ENCODE results near the gene RTN4R.

The RTN4R gene

DNA sequence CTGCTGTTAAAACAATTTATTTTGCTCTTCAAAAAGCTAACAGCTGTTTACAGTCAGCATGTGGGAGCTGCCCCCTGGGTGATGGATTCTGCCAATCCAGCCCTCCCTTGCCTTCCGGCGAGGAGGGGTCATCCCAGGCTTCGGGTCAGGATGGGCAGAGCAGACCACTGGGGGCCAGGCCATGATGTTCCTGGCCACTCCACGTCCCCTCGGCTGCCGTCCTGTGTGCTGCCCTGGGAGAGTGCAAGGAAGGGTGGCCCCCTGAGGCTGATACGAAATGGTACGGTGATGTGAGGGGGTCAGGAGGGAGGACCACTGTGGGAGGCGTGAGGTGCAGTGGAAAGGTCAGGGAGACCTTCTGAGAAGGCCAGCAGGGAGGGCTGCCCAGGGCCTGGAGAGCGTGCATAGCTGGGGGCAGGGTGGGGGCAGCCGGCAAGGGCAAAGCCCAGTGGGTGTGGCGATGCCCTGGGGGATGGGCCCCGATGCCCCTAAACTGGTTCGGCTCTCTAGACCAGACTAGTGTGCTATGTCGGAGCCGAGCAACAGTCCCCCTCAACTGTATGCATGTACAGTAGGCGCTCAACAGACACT lies 41.3 kb downstream of the RTN4R start:
- no peak for DNase-seq

DNA sequence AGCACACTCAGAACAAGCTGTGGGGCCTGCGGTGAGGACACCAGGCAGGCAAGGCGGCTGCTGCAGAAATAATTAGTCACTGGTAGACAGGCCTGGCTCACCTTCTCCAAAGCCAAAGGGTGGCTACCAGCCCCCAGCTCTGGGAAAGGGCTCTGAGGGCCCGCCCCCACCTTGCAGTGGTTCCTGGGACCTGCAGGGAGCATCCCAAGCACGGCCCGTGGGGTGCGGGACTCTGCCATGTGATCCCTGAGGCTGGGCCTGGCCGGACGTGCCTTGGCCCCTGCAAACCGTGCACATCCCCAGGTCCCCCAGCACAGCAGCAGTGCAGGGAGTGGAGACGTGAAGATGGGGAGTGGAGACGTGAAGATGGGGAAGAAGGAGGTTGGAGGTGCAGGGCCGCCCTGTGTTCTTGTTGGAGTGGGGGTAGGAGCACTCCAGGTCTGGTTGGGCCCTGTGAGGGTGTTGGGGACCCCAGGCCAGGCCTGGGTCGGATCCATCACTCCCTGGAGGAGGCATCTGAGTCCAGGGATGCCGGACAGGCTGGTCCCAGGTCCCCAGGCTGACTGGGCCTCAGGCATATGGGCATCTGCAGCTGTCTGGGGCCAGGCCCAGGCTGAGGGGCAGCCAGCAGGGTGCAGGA lies 41.9 kb downstream of the RTN4R start:
- no peak for DNase-seq

DNA sequence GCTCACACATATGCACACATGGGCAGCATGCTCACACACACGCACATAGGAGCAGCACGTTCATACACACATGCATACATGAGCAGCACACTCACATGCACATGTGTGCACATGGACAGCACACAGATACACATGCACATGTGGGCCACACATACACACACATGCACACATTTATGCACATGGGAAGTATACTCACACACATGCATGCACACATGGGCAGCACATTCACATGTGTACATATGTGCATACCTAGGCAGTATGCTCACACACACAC lies 42.5 kb downstream of the RTN4R start:
- DNase-seq = no peak

DNA sequence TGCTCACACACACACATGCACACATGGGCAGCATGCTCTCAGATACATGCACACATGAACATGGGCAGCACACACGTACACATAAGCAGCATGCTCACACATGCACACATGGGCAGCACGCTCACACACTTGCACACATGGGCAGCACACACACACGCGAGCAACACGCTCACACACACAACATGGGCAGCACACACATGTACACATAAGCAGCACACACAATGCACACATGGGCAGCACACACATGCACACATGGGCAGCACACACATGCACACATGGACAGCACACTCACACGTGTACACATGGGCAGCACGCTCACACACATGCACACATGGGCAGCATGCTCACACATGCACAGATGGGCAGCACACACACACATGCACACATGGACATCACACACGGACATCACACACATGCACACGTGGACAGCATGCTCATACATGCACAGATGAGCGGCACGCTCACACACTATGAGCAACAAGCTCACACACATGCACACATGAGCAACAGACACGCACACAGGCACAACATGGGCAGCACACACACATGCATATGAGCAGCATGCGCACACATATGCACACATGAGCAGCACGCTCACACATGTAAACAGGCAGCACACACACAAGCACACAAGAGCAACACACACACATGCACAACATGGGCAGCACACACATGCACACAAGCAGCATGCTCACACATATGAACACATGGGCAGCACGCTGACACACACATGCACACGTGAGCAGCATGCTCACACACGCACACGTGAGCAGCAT lies 43.0 kb downstream of the RTN4R start:
- DNase-seq = no peak

DNA sequence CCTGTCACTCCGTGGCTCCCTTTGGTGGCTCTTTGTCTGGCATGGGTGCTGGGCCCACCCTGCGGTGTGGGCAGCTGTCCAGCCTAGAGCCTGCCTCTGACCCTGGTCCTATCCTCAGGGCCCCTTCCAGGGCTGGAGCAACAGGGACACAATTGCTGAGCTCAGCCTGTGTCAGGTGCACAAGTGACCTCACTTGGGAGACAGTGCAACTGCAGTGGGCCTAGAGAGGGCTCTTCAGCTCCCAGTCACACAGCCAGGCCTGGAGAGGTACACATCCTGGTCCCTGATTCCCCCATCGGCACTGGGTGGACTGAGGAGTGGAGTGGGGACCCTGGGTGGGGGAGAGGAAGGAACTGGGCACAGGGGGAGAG lies 43.9 kb downstream of the RTN4R start:
- no peak for DNase-seq

DNA sequence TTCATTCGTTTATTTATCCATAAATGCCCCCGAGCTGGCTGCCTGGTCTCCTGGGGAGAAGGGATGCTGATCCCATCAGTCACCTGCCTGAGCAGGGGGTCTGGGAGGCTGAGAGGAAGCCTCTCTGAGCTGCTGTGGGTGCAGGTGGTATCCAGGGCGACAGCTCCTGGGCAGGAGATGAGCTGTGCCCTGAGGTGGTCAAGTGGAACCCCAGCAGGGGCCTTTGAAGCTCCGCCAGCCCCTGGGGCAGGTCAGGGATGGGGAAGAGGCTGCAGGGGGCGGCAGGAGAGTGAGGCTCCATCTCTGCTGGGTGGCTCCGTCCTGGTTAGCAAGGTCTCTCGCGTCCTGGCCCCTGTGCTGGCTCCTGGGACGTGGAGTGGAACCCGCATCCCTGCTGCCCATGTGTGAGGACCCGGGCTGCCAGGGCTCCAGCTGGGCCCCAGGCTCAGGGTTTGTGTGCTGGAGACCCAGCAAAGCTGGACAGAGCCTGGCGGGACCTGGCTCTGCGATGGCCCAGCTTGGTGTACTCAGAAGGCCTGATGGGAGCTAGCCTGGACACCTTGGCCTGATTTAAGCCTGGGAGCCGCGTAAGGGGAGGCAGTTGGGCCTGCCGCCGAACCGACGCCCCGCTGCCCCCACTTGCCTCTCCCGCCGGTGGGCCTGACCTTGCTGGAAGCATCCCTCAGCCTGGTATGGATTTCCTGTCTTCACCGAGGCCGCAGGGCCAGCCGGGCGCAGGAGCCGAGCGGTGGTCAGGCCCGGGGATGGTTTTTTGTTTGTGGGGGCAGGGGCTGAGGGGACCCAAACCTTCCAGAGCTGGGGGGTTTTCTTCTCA lies 44.5 kb downstream of the RTN4R start:
- no peak for DNase-seq

DNA sequence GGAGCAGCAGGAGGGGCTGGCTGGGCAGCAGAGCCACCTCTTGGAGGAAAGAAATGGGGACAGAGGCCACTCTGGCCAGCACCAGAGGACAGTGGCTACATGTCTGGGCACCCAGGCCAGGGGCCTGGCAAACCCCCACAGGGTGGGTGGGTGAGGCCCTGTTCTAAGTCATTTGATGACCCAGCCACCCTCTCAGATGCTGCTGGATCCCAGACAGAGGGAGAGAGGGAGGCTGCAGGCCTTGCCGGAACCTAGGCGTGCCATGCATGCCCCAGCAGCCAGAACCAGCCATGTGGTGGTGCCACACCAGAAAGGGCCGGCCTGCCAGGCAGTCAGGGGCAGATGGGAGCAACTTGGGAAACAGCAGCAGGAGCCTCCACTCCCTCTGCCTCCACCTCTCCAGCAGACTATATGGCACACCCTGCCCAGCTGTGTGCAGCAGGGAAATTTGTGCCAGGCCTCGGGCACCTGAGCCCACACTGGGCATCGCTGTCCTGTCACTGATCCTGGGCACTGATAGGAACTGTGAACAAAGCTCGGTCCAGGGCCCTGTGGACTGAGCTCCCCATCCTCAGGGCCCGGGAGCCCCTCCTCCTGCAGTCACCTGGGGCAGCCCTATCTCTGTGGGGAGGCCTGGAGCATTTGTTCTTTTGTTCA lies 45.2 kb downstream of the RTN4R start:
- no peak for DNase-seq

DNA sequence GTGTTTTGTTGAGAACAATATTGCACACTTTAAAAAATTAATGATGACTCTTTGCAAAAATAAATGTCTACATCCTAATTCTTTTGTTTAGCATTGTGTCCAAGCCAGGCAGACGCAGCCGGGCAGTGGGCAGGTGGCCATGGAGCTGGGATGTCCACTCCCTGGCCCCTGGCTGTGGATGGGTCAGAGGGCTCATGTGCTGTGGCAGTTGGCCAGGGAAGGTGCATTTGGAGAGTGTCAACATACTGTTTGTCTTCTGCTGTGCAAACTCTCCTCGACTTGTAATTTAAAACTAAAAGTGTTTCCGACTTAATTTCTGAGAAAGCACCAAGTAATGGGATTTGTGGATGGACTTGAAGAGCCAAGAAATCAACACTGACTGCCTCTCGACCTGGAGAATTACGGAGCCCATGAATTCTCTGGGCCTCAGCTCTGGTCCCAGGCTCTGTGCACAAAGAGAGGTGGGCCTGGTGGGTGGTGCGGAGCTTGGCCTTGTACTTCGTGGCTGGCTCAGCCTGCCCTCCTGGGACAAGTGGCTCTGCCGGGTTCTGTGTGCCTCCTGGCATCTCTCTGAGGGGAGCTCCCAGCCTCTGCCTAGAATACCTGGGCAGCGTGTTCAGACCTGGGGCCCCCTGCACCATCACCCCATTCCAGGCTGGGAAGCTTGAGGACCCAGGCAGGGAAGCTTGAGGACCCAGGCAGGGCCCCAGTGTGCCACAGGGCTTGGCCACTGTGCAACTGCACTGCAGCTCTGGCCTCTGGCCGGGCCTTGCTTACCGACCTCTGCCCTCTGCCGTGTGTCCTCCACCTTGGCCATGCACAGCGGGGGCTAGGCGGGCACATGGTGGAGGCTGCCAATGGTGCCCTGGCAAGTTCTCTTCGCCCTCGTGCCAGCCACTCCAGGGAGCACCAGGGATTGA lies 46.4 kb downstream of the RTN4R start:
- no peak for DNase-seq

DNA sequence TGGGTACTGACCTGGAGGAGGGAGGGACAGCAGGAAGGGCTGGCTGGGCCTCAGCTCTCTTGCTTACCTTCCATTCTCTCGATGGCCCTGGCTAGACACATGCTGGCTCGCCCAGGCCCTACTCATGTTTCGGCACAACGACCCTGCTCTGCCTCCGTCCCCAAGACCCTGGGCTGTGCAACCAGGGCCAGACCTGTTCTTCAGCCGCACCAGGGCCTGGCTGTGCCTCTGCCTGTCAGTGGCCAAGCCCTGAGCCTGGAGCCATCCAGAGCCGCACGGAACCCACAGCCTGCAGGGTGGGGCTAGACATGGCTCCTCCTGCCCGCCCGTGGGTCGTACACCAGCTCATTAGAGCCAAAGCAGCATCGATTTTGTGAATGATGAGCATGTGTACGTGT lies 47.5 kb downstream of the RTN4R start:
- DNase-seq = no peak

DNA sequence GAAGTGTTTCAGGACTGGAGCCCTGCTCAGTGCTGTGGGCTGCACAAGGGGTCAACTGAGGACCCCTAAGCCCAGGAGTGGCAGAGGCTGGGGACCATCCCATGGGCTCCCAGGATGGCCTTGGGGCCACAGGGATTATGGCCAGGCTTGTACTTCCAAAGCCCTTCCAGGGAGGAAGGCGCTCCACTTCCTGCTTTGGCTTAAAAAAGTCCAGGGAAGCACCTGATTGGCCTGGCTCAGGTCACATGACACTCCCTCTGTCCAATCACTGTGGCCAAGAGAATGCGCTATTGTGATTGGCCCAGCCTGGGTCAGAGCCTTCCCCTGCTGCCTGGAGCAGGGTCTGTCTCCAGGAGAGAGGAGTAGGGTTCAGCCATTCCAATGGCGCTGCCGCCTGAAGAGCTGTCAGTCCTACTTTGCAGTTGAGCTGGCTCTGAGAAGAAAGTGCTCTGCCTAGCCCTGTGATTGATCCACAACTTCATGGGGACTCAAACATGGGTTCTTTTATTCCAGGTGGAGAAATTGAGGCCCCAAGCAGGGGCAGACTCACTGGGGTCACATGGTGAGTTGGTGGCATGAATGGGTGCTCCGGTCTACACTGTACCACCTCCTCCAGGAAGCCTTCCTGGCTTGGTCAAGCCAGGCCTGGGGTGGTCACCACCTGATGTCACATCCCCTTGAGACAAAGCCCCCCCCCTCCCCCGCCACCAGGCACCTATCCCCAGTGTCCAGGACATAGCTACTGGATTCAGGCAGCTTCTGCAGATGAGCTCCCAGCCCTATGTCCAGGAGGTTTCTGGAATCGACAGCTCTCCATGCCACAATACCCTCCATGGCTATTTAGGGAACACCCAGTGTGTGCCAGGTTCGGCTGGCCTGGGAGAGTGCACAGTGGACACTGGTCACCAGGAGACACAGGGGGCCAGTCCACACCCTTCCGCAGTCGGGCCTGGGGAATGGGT lies 48.2 kb downstream of the RTN4R start:
- no peak for DNase-seq

DNA sequence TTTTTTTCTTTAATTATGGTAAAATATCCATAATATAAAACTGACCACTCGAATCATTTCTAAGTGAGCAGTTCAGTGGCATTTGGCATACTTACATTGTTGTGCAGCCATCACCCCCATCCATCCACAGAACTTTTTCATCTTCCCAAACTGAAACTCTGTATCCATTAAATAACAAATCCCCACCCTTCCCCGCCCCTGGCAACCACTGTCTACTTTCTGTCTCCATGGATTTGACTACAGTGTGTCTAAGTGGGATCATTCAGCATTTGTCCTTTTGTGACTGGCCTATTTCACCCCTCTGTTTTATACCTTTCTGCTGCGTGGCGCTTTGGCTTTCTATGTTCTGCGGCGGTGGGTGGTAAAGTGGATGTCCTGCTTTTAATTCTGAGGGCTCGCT lies 49.1 kb downstream of the RTN4R start:
- no peak for DNase-seq

DNA sequence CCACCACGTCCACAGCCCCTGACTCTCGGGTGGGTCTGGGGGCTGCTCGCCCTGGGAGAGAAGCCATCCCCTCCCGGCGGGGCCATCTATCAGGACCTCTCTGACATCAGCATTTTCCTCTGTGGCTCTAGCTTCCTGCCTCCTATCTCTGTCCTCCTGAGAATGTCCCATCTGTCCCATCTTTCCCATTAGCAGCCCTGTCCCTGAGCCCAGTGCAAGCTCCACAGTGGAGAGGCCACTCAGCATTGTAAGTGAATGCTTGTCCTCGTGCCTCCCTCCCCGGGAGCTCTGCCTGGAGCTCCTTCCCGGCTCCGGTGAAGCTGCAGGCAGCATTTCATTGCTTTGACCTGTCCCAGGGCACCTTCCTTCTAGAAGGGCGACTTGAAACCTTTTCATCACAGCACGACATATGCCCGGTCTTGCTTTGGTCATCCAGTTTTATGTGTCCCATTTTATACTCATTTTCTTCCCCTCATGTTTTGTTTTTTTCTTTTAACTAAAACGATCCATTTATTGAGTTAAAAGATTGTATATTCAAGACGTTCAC lies 49.7 kb downstream of the RTN4R start:
- no peak for DNase-seq

DNA sequence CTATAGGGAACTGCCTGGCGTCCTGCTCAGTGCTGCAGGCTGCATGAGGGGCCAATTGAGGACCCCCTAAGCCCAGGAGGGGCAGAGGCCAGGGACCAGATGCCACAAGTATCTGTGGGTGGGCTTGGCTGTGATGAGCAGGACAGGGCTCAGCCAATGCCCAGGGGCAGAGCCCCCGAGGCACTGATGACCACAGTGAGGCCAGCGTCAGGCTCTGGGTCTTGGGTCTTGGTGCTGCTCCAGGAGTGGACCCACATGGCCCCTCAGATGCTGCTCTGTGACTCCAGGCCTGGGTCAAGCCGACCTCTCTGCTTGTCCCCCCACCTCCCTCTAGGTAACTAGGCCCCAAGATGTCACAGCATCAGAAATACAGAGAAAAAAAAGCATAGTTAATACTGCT lies 50.6 kb downstream of the RTN4R start:
- no peak for DNase-seq

DNA sequence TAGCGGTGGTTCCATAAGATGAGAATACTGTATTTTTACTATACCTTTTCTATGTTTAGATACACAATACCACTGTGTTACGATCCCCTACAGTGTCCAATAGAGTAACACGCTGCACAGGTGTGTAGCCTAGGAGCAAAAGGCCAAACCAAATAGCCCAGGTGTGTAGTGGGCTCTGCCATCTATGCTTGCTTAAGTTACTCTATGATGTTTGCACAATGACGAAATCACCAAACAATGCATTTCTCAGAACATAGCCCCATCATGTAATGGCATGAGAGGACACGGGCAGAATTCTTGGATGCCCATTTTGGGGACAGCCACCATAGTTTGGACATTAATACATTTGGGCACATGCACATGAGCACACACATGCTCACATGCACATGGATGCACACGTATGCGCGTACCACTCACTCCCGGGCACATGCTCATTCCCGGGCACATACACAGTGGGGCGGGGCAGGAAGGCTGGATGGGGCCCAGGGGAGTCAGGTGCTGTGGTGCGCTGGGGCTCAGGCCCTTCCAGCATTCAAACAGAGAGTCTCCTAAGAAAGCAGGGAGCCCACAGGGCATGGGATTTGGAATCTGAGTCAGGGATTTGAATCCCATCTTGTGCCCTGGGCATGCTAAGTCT lies 51.1 kb downstream of the RTN4R start:
- DNase-seq = no peak

DNA sequence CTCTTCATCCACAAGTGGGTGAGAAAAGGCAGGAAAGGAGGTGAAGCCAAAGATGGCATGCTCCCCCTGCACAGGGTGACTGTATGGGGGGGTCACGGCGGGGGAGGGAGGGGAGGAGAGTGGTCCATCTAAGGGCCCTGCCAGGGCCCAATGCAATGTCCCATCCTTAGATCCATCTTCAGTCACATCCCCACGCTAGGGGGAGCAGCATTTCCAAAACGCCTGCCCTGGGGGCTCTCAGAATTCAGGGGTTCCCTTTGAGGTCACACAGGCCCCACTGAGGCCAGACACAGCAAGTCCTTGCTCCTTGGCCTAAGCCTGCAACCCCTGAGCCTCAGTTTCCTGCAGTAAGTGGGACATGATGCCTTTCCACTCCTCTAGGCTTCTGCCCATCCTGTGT lies 52.4 kb downstream of the RTN4R start:
- no peak for DNase-seq

DNA sequence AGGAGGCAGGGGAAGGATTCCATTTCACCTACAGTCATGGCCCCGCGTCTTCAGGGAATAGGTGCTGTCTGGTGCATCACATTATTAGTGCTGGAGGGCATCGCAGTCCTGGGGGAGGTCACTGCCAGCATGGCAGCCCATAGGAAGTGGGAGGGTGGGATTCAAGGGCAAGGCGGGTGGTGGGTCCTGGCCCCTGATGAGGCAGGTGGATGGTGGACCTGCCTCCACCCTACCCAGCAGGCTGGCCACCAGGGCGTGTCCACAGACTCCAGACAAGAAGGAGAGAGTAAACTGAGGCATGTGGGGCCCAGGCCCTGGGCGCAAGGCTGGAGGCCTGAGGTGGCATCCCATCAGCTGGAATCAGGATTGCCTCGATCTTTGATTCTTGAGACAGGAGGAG lies 53.3 kb downstream of the RTN4R start:
- no peak for DNase-seq

DNA sequence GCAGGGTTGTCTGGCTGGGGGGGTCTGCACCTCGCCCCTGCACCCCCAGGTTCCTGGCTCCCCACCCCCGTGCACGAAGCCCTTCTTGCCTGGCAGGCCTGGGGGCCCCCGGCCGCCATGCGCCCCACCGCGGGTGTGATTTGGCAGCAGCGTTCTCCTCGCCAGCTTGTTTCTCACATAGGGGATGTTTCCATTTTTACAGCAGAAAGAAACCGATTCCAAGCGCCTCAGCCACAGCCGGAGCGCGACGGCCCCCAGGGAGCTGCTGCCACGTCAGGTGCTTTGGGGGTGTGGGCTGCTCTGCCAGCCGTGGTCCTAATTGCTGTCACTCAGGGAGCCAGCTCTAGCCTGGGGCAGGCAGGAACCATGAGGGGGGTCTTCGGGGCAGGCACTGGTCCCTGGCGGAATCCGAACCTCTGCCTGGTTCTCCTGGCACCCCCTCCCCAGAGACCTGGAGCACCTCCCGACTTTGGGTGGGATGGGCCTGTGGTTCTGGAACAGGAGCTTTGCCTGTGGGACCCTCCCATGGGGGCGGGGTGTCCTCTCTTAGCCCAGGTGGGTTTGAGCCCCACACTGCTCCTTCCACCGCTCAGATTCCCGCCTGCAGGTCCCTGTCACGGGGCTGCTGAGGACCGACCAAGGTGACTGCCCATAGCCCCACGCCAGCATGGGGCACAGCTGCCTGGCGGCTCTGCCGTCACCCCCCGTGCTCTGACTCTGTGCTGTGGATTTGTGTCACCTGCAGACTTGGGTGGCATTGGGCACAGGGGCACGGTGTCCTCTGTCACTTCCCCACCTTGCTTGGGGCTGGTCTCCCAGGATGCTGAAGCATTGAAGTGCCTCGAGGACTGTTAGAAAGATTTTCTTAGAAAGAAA lies 54.0 kb downstream of the RTN4R start:
- DNase-seq = no peak

DNA sequence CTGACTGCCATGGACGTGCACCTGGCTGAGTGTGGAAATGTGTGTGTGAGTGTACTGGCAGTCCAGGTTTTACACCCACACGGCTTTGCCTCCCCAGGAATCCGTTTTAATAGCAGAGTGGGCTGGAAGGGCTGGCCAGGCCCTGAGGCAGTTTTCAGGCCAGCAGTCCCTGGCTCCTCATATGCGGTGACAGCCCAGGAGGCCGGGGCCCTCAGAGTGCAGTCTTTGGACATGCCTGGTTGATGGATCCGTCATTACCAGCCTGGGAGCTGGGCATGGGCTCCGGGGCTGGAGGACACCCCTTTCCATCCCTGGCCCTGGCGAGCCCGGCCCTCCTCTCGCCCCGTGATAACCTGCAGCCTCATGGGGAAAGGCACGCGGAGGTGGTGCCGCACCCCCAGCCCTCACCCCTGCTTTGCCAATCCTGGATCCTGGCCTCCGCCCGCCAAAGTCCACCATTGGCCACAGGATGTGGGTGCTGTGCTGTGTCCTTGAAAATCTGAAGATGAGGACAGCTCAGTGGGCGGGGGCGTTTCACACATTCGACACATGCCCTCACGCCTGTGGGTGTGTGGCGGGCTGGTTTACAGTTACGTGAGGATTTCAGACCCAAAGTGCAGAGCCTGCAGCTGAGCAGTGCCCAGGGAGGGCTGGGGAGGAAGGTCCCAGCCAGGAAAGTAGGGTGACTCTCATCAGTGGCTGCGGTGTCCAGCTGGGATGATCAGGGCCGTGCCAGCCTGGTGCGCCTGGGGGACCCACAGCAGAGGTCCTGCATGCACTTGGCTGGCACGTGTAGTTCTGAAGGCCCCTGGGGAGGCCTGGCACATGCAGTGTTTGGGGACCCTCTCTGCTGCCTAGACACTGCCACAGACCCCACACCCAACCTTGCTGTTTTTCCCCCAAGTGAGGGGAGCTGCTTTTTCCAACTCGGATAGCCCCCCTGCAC lies 55.1 kb downstream of the RTN4R start:
- DNase-seq = no peak

Measured in left hindlimb (tissue), 1 donor.